Thymus (tissue), 11 donors: ENCODE measurements around the gene KCNG2. TPM values are rescaled to one million over a fixed set of nuclear protein-coding genes. Genes with fewer than 3 reads are reported as not detected.

Experiments used
- DNase-seq, 9 donors: peaks; one replicate each; pipeline ENCODE4 v3.0.0-alpha.2; 2013; ENCODE audit warnings: low spot score in 9 of 9, low read depth in 6 of 9, missing footprints in 1 of 9
- H3K27ac ChIP-seq, 2 donors: one replicate each; pipeline ENCODE4 v1.5.1; 2013; ENCODE audit warnings: control low read depth in 1 of 2, low read depth in 1 of 2, low read length in 1 of 2, mild to moderate bottlenecking in 1 of 2, moderate library complexity in 1 of 2
- H3K27me3 ChIP-seq, 2 donors: one replicate each; pipeline ENCODE4 v1.5.1; 2013; ENCODE audit warnings: low read length in 1 of 2; ENCODE audit not compliant: control insufficient read depth in 2 of 2, insufficient read depth in 1 of 2
- H3K36me3 ChIP-seq, 2 donors: one replicate each; pipeline ENCODE4 v1.5.1; 2013; ENCODE audit warnings: low read length in 1 of 2, mild to moderate bottlenecking in 1 of 2, moderate library complexity in 1 of 2; ENCODE audit not compliant: control insufficient read depth in 2 of 2, insufficient read depth in 2 of 2
- H3K4me1 ChIP-seq, 2 donors: one replicate each; pipeline ENCODE4 v1.5.1; 2013; ENCODE audit warnings: low read length in 2 of 2; ENCODE audit not compliant: control insufficient read depth in 2 of 2, insufficient read depth in 2 of 2
- H3K4me3 ChIP-seq, 2 donors: one replicate each; pipeline ENCODE4 v1.5.1; 2013; ENCODE audit warnings: low read length in 2 of 2, control low read depth in 1 of 2, mild to moderate bottlenecking in 1 of 2
- H3K9me3 ChIP-seq, 2 donors: one replicate each; pipeline ENCODE4 v1.5.1; 2013; ENCODE audit warnings: low read length in 1 of 2, mild to moderate bottlenecking in 1 of 2; ENCODE audit not compliant: control insufficient read depth in 2 of 2, insufficient read depth in 1 of 2
- WGBS: extraction: QIAGEN DNeasy Blood & Tissue Kit; methylation state at CpG from one replicate; pipeline ENCODE4 v1.1.7; 2013; 5-methylcytosine and 5-hydroxymethylcytosine counted together
- polyA plus RNA-seq: library from polyadenylated mRNA; stranded (reverse); fragments of 200-250 nt; gene quantifications from one replicate; pipeline ENCODE4 v1.2.3, GENCODE V29; 2013
- total RNA-seq: library from RNA; stranded (reverse); fragments of 120-200 nt; gene quantifications from one replicate; pipeline ENCODE4 v1.2.4, GENCODE V29; 2013
- donor health status: healthy.

Gene KCNG2
- total and polyA plus RNA-seq, 2 donors: 0.14 to 0.19 TPM

- DNase-seq: no peak
- H3K9me3 ChIP-seq: peaks cover 0 to 4% of the 10 kb centered on the region in 2 donors
- H3K4me3 ChIP-seq: no peak overlapping the region
- no peaks in the 10 kb centered on the region for H3K36me3 ChIP-seq
- H3K27ac ChIP-seq: no peak overlapping the region
- H3K4me1 ChIP-seq: no peaks in the 10 kb centered on the region
- WGBS: 73% methylated on average over 14 of the region's 14 CpGs
- peaks cover 0 to 10% of the 10 kb centered on the region in 2 donors for H3K27me3 ChIP-seq
These were observed 32.1 kb upstream of the KCNG2 start for GRCh38 chr18:79765491-79766245.

GRCh38 chr18:79766308-79766707 is 31.4 kb upstream of the KCNG2 start:
- no peak overlapping the region for H3K27ac ChIP-seq
- peaks cover 0 to 4% of the 10 kb centered on the region in 2 donors for H3K9me3 ChIP-seq
- H3K36me3 ChIP-seq: no peaks in the 10 kb centered on the region
- no peak for DNase-seq
- 75% methylated on average over 16 of the region's 16 CpGs for WGBS
- peaks cover 0 to 10% of the 10 kb centered on the region in 2 donors for H3K27me3 ChIP-seq
- H3K4me1 ChIP-seq: no peaks in the 10 kb centered on the region
- no peak overlapping the region for H3K4me3 ChIP-seq

GRCh38 chr18:79768745-79769144 is 29.0 kb upstream of the KCNG2 start:
- no peaks in the 10 kb centered on the region for H3K36me3 ChIP-seq
- no peak overlapping the region for H3K27ac ChIP-seq
- DNase-seq: no peak
- peaks cover 0 to 18% of the 10 kb centered on the region in 2 donors for H3K27me3 ChIP-seq
- WGBS: 76% methylated on average over 3 of the region's 3 CpGs
- H3K9me3 ChIP-seq: peaks cover 1 to 5% of the 10 kb centered on the region in 2 donors
- H3K4me3 ChIP-seq: no peak overlapping the region
- H3K4me1 ChIP-seq: no peaks in the 10 kb centered on the region

- Histone ChIP-seq H3K36me3 (no peaks in the 10 kb centered on the region), H3K9me3 (peaks cover 1 to 4% of the 10 kb centered on the region in 2 donors), H3K4me1 (no peaks in the 10 kb centered on the region), H3K4me3 (no peak overlapping the region), H3K27ac (no peak overlapping the region), H3K27me3 (peaks cover 0 to 18% of the 10 kb centered on the region in 2 donors)
- 90% methylated on average over 31 of the region's 31 CpGs for WGBS
- no peak for DNase-seq
These were observed 27.8 kb upstream of the KCNG2 start for GRCh38 chr18:79769698-79770500.

- WGBS: 78% methylated on average over 11 of the region's 11 CpGs
- Histone ChIP-seq H3K27ac (no peak overlapping the region), H3K4me3 (no peak overlapping the region), H3K27me3 (peaks cover 0 to 19% of the 10 kb centered on the region in 2 donors), H3K9me3 (peaks cover 1 to 4% of the 10 kb centered on the region in 2 donors), H3K4me1 (no peaks in the 10 kb centered on the region), H3K36me3 (no peaks in the 10 kb centered on the region)
- no peak for DNase-seq
These were observed 27.3 kb upstream of the KCNG2 start for GRCh38 chr18:79770501-79770815.

GRCh38 chr18:79770826-79771225 is 26.9 kb upstream of the KCNG2 start:
- DNase-seq: no peak
- H3K4me1 ChIP-seq: no peaks in the 10 kb centered on the region
- H3K36me3 ChIP-seq: no peaks in the 10 kb centered on the region
- H3K4me3 ChIP-seq: no peak overlapping the region
- H3K9me3 ChIP-seq: peaks cover 1 to 4% of the 10 kb centered on the region in 2 donors
- WGBS: 82% methylated on average over 23 of the region's 24 CpGs
- no peak overlapping the region for H3K27ac ChIP-seq
- H3K27me3 ChIP-seq: peaks cover 0 to 20% of the 10 kb centered on the region in 2 donors

- Histone ChIP-seq H3K4me3 (no peak overlapping the region), H3K27ac (no peak overlapping the region), H3K9me3 (peaks cover 1 to 4% of the 10 kb centered on the region in 2 donors), H3K27me3 (peaks cover 0 to 20% of the 10 kb centered on the region in 2 donors), H3K36me3 (no peaks in the 10 kb centered on the region), H3K4me1 (no peaks in the 10 kb centered on the region)
- WGBS: 82% methylated on average over 35 of the region's 35 CpGs
- no peak for DNase-seq
These were observed 26.2 kb upstream of the KCNG2 start for GRCh38 chr18:79771446-79772107.

GRCh38 chr18:79772108-79772864 is 25.5 kb upstream of the KCNG2 start:
- WGBS: 90% methylated on average over 38 of the region's 38 CpGs
- H3K4me3 ChIP-seq: no peak overlapping the region
- peaks cover 0 to 20% of the 10 kb centered on the region in 2 donors for H3K27me3 ChIP-seq
- no peak overlapping the region for H3K27ac ChIP-seq
- no peaks in the 10 kb centered on the region for H3K4me1 ChIP-seq
- H3K36me3 ChIP-seq: no peaks in the 10 kb centered on the region
- no peak for DNase-seq
- H3K9me3 ChIP-seq: peaks cover 1 to 4% of the 10 kb centered on the region in 2 donors
